SU-DHL-6 (cell line): ENCODE results near the gene PPP1R3C.

Experiments
- H2AFZ ChIP-seq: fragments of 200-600 bp; sonication (generic); 2 replicates; pipeline ENCODE4 v1.6.1; 2014; ENCODE audit warnings: low read depth, mild to moderate bottlenecking, moderate library complexity, mixed read lengths, antibody characterized with exemption, low read length; ENCODE audit not compliant: severe bottlenecking
- H3F3A ChIP-seq: fragments of 200-600 bp; shearing (Covaris generic); 2 replicates; pipeline ENCODE4 v1.6.0; 2016; ENCODE audit warnings: antibody characterized with exemption, mild to moderate bottlenecking; ENCODE audit not compliant: insufficient read depth
- H3K27ac ChIP-seq: fragments of 200-600 bp; sonication (generic); 2 replicates; pipeline ENCODE4 v1.5.1; 2016; ENCODE audit warnings: low read depth, mild to moderate bottlenecking, low read length, moderate library complexity, mixed read lengths
- H3K27me3 ChIP-seq: fragments of 200-600 bp; sonication (generic), shearing (Covaris generic); 2 replicates; pipeline ENCODE4 v1.6.0; 2014; ENCODE audit warnings: mild to moderate bottlenecking, low read length
- H3K36me3 ChIP-seq: fragments of 200-600 bp; sonication (generic); 2 replicates; pipeline ENCODE4 v1.6.1; 2014; ENCODE audit warnings: mild to moderate bottlenecking, low read length, mixed read lengths
- H3K4me2 ChIP-seq: fragments of 300-600, 200-600 bp; shearing (Covaris generic), sonication (generic); 2 replicates; pipeline ENCODE4 v1.6.0; 2014; ENCODE audit warnings: low read length, low read depth, mild to moderate bottlenecking; ENCODE audit not compliant: poor library complexity, severe bottlenecking
- H3K4me3 ChIP-seq: fragments of 200-600 bp; sonication (generic); 2 replicates; pipeline ENCODE4 v1.5.1; 2014; ENCODE audit warnings: antibody characterized with exemption, low read length, mild to moderate bottlenecking, mixed read lengths; ENCODE audit not compliant: insufficient read depth, poor library complexity, severe bottlenecking
- H3K79me2 ChIP-seq: fragments of 200-600 bp; sonication (generic); 2 replicates; pipeline ENCODE4 v1.6.1; 2014; ENCODE audit warnings: mild to moderate bottlenecking, low read length, moderate library complexity; ENCODE audit not compliant: insufficient read depth
- H3K9ac ChIP-seq: fragments of 200-600 bp; sonication (generic); 2 replicates; pipeline ENCODE4 v1.7.0; 2014; ENCODE audit warnings: mild to moderate bottlenecking, low read length
- H3K9me2 ChIP-seq: fragments of 200-600 bp; sonication (generic); replicated peaks from 2 replicates; pipeline ENCODE4 v1.6.1; 2014; ENCODE audit warnings: low read length; ENCODE audit not compliant: insufficient read depth
- H3K9me3 ChIP-seq: fragments of 200-600 bp; sonication (generic); 2 replicates; pipeline ENCODE4 v1.6.1; 2014; ENCODE audit warnings: low read length, mixed read lengths; ENCODE audit not compliant: insufficient read depth
- H4K20me1 ChIP-seq: fragments of 200-600 bp; sonication (generic); 2 replicates; pipeline ENCODE4 v1.6.1; 2014; ENCODE audit warnings: low read depth, mild to moderate bottlenecking, antibody characterized with exemption, low read length, moderate library complexity, mixed read lengths
- CTCF ChIP-seq: fragments of 200-600 bp; sonication (generic); IDR thresholded peaks from one replicate; pipeline ENCODE4 v1.5.1; 2017; ENCODE audit warnings: antibody characterized with exemption, mild to moderate bottlenecking, low read length, moderate library complexity; ENCODE audit not compliant: insufficient read depth, poor library complexity, severe bottlenecking
- EZH2phosphoT487 ChIP-seq: fragments of 200-600 bp; sonication (generic), shearing (Covaris generic); conservative IDR thresholded peaks from 2 replicates; pipeline ENCODE4 v1.6.1; 2018; ENCODE audit warnings: mild to moderate bottlenecking, antibody characterized with exemption, low read length, moderate library complexity, mixed read lengths

The PPP1R3C gene

GRCh38 chr10:91589658-91590035 lies 43.2 kb downstream of the PPP1R3C start:
- Histone ChIP-seq H3K27ac (no peak overlapping the region), H2AFZ (no peak overlapping the region)
- TF ChIP-seq CTCF (no peak), EZH2phosphoT487 (no peak)

GRCh38 chr10:91589015-91589657 lies 43.7 kb downstream of the PPP1R3C start:
- Histone ChIP-seq H3K9ac (no peak overlapping the region), H3K9me2 (no peaks in the 10 kb centered on the region)

More at GRCh38 chr10:91589658-91590035, 43.2 kb downstream of the PPP1R3C start:
- Histone ChIP-seq H3F3A (no peaks in the 10 kb centered on the region), H3K4me2 (no peak overlapping the region), H3K9ac (no peak overlapping the region), H3K9me3 (no peaks in the 10 kb centered on the region), H3K9me2 (no peaks in the 10 kb centered on the region), H3K27me3 (no peaks in the 10 kb centered on the region), H3K36me3 (no peaks in the 10 kb centered on the region), H3K79me2 (no peaks in the 10 kb centered on the region), H4K20me1 (no peaks in the 10 kb centered on the region), H3K4me3 (no peak overlapping the region)

GRCh38 chr10:91587710-91588638 lies 44.9 kb downstream of the PPP1R3C start:
- Histone ChIP-seq H3K9me3 (no peaks in the 10 kb centered on the region), H3K9ac (no peak overlapping the region), H3K4me2 (no peak overlapping the region), H2AFZ (no peak overlapping the region), H3K79me2 (no peaks in the 10 kb centered on the region), H3K27ac (no peak overlapping the region), H3K27me3 (no peaks in the 10 kb centered on the region), H4K20me1 (no peaks in the 10 kb centered on the region), H3F3A (no peaks in the 10 kb centered on the region), H3K4me3 (no peak overlapping the region), H3K9me2 (no peaks in the 10 kb centered on the region), H3K36me3 (no peaks in the 10 kb centered on the region)
- no peak for TF ChIP-seq EZH2phosphoT487
- no peak for TF ChIP-seq CTCF

More at GRCh38 chr10:91589015-91589657, 43.7 kb downstream of the PPP1R3C start:
- Histone ChIP-seq H3K4me2 (no peak overlapping the region), H3F3A (no peaks in the 10 kb centered on the region), H3K79me2 (no peaks in the 10 kb centered on the region), H3K36me3 (no peaks in the 10 kb centered on the region), H3K4me3 (no peak overlapping the region), H3K27me3 (no peaks in the 10 kb centered on the region), H3K9me3 (no peaks in the 10 kb centered on the region), H4K20me1 (no peaks in the 10 kb centered on the region), H3K27ac (no peak overlapping the region), H2AFZ (no peak overlapping the region)
- TF ChIP-seq CTCF (no peak), EZH2phosphoT487 (no peak)
